GM18526 (cell line): ENCODE measurements around the gene HSD11B1L.

Experiments used
- POLR2A ChIP-seq: IDR thresholded peaks from 3 replicates; pipeline ENCODE4 v1.6.1; 2011; ENCODE audit not compliant: insufficient read length; ENCODE audit errors: extremely low read depth

The HSD11B1L gene

GRCh38 chr19:5691822-5692722 is 11.2 kb downstream of the HSD11B1L start:
- TF ChIP-seq POLR2A: no peak

- TF ChIP-seq POLR2A: peak; percentile 11
Measured at GRCh38 chr19:5692723-5693194, 11.9 kb downstream of the HSD11B1L start.

- peak; percentile 11 for TF ChIP-seq POLR2A
Measured at GRCh38 chr19:5693195-5694166, 12.7 kb downstream of the HSD11B1L start.

GRCh38 chr19:5694167-5694955 is 13.5 kb downstream of the HSD11B1L start:
- TF ChIP-seq POLR2A: peak; percentile 23

GRCh38 chr19:5694956-5695648 is 14.3 kb downstream of the HSD11B1L start:
- peak; percentile 13 for TF ChIP-seq POLR2A

- TF ChIP-seq POLR2A: no peak
Measured at GRCh38 chr19:5695649-5696195, 14.9 kb downstream of the HSD11B1L start.

- TF ChIP-seq POLR2A: no peak
Measured at GRCh38 chr19:5696196-5697021, 15.6 kb downstream of the HSD11B1L start.

- TF ChIP-seq POLR2A: peak; percentile 23
Measured at GRCh38 chr19:5697022-5697889, 16.4 kb downstream of the HSD11B1L start.

- TF ChIP-seq POLR2A: no peak
Measured at GRCh38 chr19:5697890-5698634, 17.2 kb downstream of the HSD11B1L start.

- TF ChIP-seq POLR2A: no peak
Measured at GRCh38 chr19:5698635-5699422, 18.0 kb downstream of the HSD11B1L start.

GRCh38 chr19:5700455-5701092 is 19.7 kb downstream of the HSD11B1L start:
- TF ChIP-seq POLR2A: no peak
